Activated CD4-positive, alpha-beta memory T cell treated with anti-CD3 and anti-CD28 coated beads for 36 hours (primary cell): ENCODE results near the gene MRPS23. TPM values are rescaled to one million over a fixed set of nuclear protein-coding genes. Genes with fewer than 3 reads are reported as not detected.

ENCODE experiments used
- CTCF ChIA-PET: fragments of 350-600 bp; sonication (Branson Sonifier 250); formaldehyde crosslinking; loops from one replicate; lab custom pipeline; 2021; ENCODE audit warnings: antibody characterized with exemption, inconsistent platforms; lab: Charles Lee
- POLR2A ChIA-PET: fragments of 350-600 bp; sonication (Branson Sonifier 250); formaldehyde crosslinking; loops from one replicate; lab custom pipeline; 2021; ENCODE audit warnings: antibody characterized with exemption; lab: Charles Lee
- DNase-seq: peaks from one replicate; pipeline ENCODE4 v3.0.0-alpha.2; 2020
- H3K27ac Mint-ChIP-seq: one replicate; pipeline ENCODE4 v1.8.0; 2021; ENCODE audit warnings: mixed read lengths
- H3K27me3 Mint-ChIP-seq: one replicate; pipeline ENCODE4 v1.8.0; 2021; ENCODE audit warnings: mixed read lengths
- H3K36me3 Mint-ChIP-seq: one replicate; pipeline ENCODE4 v1.8.0; 2021; ENCODE audit warnings: mixed read lengths
- H3K4me1 Mint-ChIP-seq: one replicate; pipeline ENCODE4 v1.8.0; 2021; ENCODE audit warnings: low read depth, mixed read lengths
- H3K4me3 Mint-ChIP-seq: one replicate; pipeline ENCODE4 v1.8.0; 2021; ENCODE audit warnings: mild to moderate bottlenecking, mixed read lengths
- H3K9me3 Mint-ChIP-seq: one replicate; pipeline ENCODE4 v1.8.0; 2021; ENCODE audit warnings: mixed read lengths
- intact Hi-C: fragments of 100-400 bp; cut with micrococcal nuclease; formaldehyde crosslinking; loops from one replicate; pipeline ENCODE4 v1.15.1; 2023
- total RNA-seq, 2 experiments: library from RNA; stranded (reverse); gene quantifications; one replicate each; pipeline ENCODE4 v1.2.3, GENCODE V29; 2021

The MRPS23 gene
- total RNA-seq, 2 experiments from 2014 or later, result 58.2 to 64.1 TPM

DNA sequence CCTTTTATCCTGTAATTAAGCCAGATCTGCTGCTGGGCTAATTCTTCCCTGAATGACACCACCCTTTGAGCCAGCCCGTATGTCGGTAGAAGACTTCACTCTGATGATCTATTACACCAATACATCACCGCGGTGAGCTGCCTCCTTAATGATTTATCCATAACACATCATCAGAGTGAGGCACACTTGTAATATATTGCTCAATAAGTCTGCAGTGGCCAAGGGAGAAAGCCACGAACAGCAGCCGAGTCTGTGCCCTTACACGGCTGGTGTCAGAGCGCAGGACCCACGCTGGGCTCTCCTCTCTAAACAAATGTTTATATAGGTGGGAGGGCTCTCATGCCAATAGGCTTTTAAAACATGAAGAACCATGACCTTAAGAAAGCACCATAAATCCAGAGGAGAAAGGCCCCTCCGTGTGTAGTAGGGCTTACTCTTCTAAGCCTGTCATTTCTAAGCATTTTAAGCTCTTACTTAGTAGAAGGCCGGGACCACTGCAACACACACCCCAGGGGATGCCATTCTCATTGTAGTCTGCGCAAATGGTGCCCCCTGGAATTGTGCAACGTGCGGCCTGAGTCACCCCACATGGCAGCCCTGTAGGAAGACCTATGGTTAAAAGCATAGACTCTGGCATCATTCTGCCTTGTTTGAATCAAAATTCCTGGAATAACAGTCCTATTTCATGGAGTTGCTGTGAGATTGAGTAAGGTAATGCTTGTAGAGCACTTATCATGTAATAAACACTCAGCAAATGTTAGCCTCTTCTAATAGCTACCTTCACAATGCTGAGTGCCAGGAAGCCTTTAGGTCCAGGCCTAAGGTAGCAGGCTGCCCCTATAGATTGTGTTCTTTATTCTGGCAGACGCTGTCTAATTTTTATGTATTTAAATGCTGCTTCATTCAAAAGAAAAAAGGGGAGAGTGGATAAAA is 26.1 kb downstream of the MRPS23 start:
- DNase-seq, result no peak
- Mint-ChIP-seq H3K9me3 (no peaks in the 10 kb centered on the region), H3K27ac (no peak overlapping the region), H3K36me3 (no peaks in the 10 kb centered on the region), H3K27me3 (no peaks in the 10 kb centered on the region), H3K4me3 (no peak overlapping the region), H3K4me1 (no peaks in the 10 kb centered on the region)
- intact Hi-C loops, result no loop called here
- POLR2A ChIA-PET, result no interaction called here
- CTCF ChIA-PET, result no interaction called here

DNA sequence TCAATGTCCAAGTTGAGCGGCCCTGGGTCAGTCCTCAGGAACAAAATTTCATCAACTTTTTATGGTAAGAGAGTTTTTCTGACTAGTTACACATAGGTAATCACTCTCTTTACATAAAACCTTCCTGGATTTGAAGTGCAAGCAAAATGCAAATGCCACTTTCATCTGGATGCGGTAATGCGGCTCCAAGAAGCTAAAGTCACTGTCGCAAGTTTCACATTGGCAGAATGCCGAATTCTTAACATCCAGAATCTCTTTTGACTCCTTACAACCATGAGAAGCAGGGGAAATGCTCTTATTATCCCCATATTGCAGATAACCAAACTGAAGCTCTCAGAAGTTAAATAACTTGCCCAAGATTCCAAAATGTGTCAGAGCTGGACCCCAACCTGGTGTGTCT is 30.0 kb downstream of the MRPS23 start:
- no peaks in the 10 kb centered on the region for H3K36me3 Mint-ChIP-seq
- ChIA-PET POLR2A (no interaction called here), CTCF (interaction anchor here (1.1 kb wide), 1 partner anchor 13 kb away, joined by 3 read pairs; no protein-coding TSS in a partner anchor)
- intact Hi-C loops, result no loop called here
- no peaks in the 10 kb centered on the region for H3K4me1 Mint-ChIP-seq
- H3K27ac Mint-ChIP-seq, result no peak overlapping the region
- peaks cover 13% of the 10 kb centered on the region for H3K27me3 Mint-ChIP-seq
- H3K9me3 Mint-ChIP-seq, result no peaks in the 10 kb centered on the region
- no peak overlapping the region for H3K4me3 Mint-ChIP-seq
- no peak for DNase-seq

DNA sequence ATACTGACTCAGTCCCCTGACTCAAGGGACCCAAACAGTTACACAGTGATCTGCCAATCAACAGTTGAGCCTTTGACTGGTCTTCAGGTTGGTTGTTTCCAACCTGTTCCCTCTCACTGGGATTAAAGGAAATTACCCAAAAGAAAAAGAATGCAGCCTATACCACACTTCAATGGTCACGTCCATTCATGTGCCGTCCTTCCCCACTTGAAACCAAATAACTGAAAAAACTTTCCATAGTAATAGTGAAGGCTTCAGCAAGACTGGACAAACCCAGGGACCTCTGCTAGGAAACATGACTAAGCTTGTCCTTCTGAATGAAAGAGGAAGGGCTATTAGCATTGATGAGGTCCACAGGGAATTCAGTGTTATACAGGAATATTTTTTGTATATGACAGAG is 30.6 kb downstream of the MRPS23 start:
- Mint-ChIP-seq H3K27me3 (peaks cover 14% of the 10 kb centered on the region), H3K4me1 (no peaks in the 10 kb centered on the region), H3K9me3 (no peaks in the 10 kb centered on the region), H3K36me3 (no peaks in the 10 kb centered on the region), H3K4me3 (no peak overlapping the region), H3K27ac (no peak overlapping the region)
- ChIA-PET POLR2A (no interaction called here), CTCF (no interaction called here)
- no peak for DNase-seq
- intact Hi-C loops, result no loop called here

DNA sequence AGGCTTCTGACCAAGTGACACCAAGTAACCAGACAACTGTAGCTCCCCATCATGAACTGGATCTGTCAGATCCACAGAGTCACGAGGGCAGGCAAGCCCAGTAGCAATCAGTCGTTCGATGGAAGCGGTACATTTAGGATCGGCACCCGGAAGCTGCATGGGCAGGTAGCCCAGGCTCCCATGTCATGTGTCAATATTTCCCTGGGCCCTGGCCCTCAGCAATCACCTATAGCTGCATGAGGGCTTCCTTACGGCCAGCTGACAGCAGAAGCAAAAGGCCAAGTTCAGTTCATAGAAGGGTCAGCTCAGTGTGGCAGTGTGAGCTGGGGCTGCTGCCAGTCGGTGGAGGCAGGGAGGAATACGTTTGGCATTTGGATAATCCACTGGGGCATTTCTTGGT is 31.8 kb downstream of the MRPS23 start:
- intact Hi-C loops, result no loop called here
- ChIA-PET CTCF (interaction anchor here (0.9 kb wide), 1 partner anchor 17 kb away, joined by 3 read pairs; no protein-coding TSS in a partner anchor), POLR2A (no interaction called here)
- no peak for DNase-seq
- H3K4me1 Mint-ChIP-seq, result no peaks in the 10 kb centered on the region
- no peaks in the 10 kb centered on the region for H3K9me3 Mint-ChIP-seq
- H3K36me3 Mint-ChIP-seq, result no peaks in the 10 kb centered on the region
- peaks cover 15% of the 10 kb centered on the region for H3K27me3 Mint-ChIP-seq
- H3K27ac Mint-ChIP-seq, result no peak overlapping the region
- no peak overlapping the region for H3K4me3 Mint-ChIP-seq

DNA sequence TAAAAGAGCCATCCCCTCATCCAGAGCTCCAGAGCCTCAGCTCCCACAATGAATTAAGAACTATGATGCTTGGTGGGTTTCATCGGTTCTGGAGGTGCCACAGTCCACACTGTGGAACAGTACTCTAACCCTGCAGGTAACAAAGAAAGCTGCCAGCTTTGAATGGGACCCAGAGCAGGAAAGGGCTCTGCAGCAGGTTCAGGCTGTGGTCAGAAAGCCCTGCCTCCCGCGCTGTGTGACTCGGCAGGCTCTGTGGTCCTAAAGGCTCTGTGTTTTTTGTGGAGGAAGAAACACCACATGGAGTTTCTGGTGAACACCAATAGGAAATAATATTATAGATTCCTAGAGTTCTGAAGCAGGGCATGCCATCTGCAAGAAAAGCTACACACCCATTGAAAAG is 32.5 kb downstream of the MRPS23 start:
- H3K27ac Mint-ChIP-seq, result no peak overlapping the region

DNA sequence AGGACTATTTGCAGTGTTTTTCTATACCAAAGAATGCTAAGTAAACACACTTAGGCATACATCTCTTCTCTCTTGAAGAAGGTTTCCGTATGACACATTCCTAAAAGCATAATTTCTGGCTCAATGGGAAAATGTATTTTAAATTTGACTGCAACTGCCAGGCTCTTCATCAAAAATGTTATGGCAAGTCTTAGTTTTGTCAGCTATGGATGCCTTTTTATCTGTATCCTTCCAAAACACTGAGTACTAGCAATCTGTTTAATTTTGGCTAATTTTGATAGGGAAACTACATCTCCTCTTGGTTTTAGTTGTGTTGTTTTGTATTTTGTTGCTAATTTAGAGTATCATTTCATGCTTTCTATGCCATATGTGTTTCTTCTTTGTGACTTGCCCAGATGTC is 35.4 kb downstream of the MRPS23 start:
- H3K4me1 Mint-ChIP-seq, result no peaks in the 10 kb centered on the region
- peaks cover 34% of the 10 kb centered on the region for H3K27me3 Mint-ChIP-seq
- no peak for DNase-seq
- CTCF ChIA-PET, result no interaction called here
- intact Hi-C loops, result no loop called here
- H3K4me3 Mint-ChIP-seq, result no peak overlapping the region
- no peaks in the 10 kb centered on the region for H3K36me3 Mint-ChIP-seq
- H3K27ac Mint-ChIP-seq, result no peak overlapping the region
- POLR2A ChIA-PET, result no interaction called here
- H3K9me3 Mint-ChIP-seq, result no peaks in the 10 kb centered on the region

More for the DNA sequence above, 32.5 kb downstream of the MRPS23 start:
- H3K9me3 Mint-ChIP-seq, result no peaks in the 10 kb centered on the region
- ChIA-PET CTCF (interaction anchor here (0.9 kb wide), 1 partner anchor 18 kb away, joined by 3 read pairs; no protein-coding TSS in a partner anchor), POLR2A (no interaction called here)
- H3K4me3 Mint-ChIP-seq, result no peak overlapping the region
- H3K36me3 Mint-ChIP-seq, result no peaks in the 10 kb centered on the region
- no peak for DNase-seq
- intact Hi-C loops, result no loop called here
- no peaks in the 10 kb centered on the region for H3K4me1 Mint-ChIP-seq
- H3K27me3 Mint-ChIP-seq, result peaks cover 15% of the 10 kb centered on the region

DNA sequence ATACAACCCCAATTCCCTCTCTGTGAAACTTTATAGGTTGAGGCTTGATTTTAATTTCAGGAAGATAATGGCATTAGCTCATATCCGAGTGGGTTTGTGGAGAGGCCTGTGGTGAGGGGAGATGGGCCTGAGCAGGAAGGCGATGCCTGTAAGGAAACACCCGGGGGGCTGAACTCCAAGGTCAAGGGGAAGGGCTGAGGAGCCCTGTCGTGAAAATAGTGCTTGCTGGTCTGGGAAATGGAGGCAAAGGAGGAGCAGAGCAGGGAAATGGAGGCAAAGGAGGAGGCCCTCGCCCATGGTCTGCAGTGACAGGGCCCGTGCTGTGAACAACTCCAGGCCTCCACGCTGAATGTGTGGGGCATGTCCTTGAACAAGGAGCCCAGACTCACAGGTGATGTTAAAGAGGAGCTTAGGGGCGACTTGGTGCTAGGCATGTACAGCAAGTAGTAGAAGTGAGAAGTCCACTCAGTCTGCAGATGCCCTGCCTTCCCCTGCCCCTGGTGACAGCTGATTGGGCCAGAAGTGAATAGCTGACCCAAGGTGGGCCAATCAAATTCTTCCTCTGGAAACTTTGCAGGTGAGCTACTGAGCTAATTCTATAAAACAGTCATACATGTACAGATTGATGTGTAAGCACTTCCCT is 38.1 kb downstream of the MRPS23 start:
- POLR2A ChIA-PET, result no interaction called here
- H3K27ac Mint-ChIP-seq, result no peak overlapping the region
- intact Hi-C loops, result no loop called here

DNA sequence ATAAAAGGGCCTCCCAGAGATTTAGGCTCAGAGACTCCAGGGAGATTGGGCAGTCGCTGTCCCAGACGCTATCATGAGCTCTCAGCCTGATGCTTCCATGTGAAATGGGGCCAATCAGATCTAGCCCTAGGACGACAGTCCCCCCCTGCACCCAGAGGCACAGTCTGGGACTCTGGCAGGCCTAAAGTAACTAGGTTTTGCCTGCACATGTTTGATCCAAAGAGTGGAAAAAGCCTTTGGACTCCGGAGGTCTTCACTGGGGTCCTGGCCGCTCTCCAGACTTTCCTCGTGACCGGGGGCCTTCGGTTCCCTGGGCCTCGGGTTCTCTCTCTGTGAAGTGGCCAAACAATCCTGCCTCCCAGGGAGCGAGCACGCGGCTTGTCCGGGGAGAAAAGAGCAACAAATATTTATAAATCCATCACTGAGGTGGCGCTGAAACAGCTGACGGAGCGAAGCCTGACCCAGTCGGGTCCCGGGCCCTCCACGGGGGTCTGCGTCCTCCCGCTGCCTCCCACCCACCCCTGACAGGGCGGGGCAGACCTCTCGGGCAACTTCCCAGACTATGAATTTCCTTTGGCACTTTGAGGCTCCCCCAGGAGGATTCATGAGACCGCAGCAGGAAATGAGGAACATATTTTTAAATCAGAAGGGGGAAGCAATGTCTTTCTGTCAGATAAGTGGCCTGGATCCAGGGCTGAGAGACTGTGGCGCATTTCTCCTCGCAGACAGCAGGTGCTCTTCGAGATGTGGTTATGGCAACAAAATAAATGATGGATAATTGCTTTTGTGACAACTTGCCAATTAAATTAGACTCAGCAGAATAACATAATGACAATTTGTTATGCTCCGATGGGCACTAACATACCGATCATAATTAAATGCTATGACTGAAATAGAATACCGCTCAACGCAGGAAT is 38.9 kb downstream of the MRPS23 start:
- CTCF ChIA-PET, result interaction anchor here (0.6 to 1.3 kb wide), 2 partner anchors 23 to 28 kb away, joined by 3 to 4 read pairs; no protein-coding TSS in a partner anchor
- no peak overlapping the region for H3K4me3 Mint-ChIP-seq
- H3K27ac Mint-ChIP-seq, result no peak overlapping the region
- H3K4me1 Mint-ChIP-seq, result no peaks in the 10 kb centered on the region
- H3K9me3 Mint-ChIP-seq, result no peaks in the 10 kb centered on the region
- intact Hi-C loops, result no loop called here
- peaks cover 42% of the 10 kb centered on the region for H3K27me3 Mint-ChIP-seq
- POLR2A ChIA-PET, result no interaction called here
- DNase-seq, result no peak
- H3K36me3 Mint-ChIP-seq, result no peaks in the 10 kb centered on the region

More for the DNA sequence above, 38.1 kb downstream of the MRPS23 start:
- no peak overlapping the region for H3K4me3 Mint-ChIP-seq
- no peaks in the 10 kb centered on the region for H3K36me3 Mint-ChIP-seq
- CTCF ChIA-PET, result interaction anchor here (0.6 to 1.3 kb wide), 3 partner anchors 22 to 569 kb away, joined by 3 to 4 read pairs (median 3); no protein-coding TSS in a partner anchor
- no peaks in the 10 kb centered on the region for H3K9me3 Mint-ChIP-seq
- H3K4me1 Mint-ChIP-seq, result no peaks in the 10 kb centered on the region
- H3K27me3 Mint-ChIP-seq, result peaks cover 41% of the 10 kb centered on the region
- DNase-seq, result no peak

DNA sequence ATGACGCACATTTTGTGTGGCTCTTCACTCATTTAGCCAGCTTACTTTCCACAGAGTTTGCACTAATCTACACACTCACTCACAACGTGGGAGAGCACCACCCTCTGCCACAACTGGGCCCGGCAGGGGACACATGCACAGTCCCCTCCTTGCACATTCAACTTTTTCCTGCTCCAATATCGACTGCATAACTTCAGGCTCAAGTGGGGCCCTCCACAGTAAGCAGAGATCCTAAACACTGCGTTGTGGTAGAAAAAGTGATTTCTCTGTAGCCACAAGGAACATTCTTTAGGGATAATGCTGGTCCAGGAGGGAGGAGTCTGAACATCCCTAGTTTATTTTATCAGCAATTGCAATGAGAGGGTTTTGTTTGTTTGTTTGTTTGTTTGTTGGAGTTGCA is 40.0 kb downstream of the MRPS23 start:
- POLR2A ChIA-PET, result no interaction called here
- CTCF ChIA-PET, result no interaction called here
- H3K27ac Mint-ChIP-seq, result no peak overlapping the region
- H3K27me3 Mint-ChIP-seq, result peaks cover 42% of the 10 kb centered on the region
- H3K36me3 Mint-ChIP-seq, result no peaks in the 10 kb centered on the region
- no peaks in the 10 kb centered on the region for H3K4me1 Mint-ChIP-seq
- intact Hi-C loops, result no loop called here
- no peak overlapping the region for H3K4me3 Mint-ChIP-seq
- H3K9me3 Mint-ChIP-seq, result no peaks in the 10 kb centered on the region
- no peak for DNase-seq

DNA sequence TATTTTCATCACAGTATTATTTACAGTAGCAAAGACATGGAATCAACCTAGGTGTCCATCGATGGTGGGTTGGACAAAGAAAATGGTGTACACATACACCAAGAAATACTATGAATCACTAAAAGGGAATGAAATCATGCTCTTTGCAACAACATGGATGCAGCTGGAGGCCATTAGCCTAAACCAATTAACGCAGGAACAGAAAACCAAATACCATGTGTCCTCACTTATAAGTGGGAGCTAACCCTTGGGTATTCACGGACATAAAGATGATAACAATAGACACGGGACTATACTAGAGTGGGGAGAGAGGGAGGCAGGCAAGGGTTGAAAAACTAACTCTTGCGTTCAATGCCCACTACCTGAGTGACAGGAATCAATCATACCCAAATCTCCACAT is 41.0 kb downstream of the MRPS23 start:
- no peak overlapping the region for H3K27ac Mint-ChIP-seq
- no peak for DNase-seq
- intact Hi-C loops, result no loop called here
- H3K9me3 Mint-ChIP-seq, result no peaks in the 10 kb centered on the region
- POLR2A ChIA-PET, result no interaction called here
- peaks cover 40% of the 10 kb centered on the region for H3K27me3 Mint-ChIP-seq
- H3K4me1 Mint-ChIP-seq, result no peaks in the 10 kb centered on the region
- no peak overlapping the region for H3K4me3 Mint-ChIP-seq
- CTCF ChIA-PET, result no interaction called here
- H3K36me3 Mint-ChIP-seq, result no peaks in the 10 kb centered on the region

DNA sequence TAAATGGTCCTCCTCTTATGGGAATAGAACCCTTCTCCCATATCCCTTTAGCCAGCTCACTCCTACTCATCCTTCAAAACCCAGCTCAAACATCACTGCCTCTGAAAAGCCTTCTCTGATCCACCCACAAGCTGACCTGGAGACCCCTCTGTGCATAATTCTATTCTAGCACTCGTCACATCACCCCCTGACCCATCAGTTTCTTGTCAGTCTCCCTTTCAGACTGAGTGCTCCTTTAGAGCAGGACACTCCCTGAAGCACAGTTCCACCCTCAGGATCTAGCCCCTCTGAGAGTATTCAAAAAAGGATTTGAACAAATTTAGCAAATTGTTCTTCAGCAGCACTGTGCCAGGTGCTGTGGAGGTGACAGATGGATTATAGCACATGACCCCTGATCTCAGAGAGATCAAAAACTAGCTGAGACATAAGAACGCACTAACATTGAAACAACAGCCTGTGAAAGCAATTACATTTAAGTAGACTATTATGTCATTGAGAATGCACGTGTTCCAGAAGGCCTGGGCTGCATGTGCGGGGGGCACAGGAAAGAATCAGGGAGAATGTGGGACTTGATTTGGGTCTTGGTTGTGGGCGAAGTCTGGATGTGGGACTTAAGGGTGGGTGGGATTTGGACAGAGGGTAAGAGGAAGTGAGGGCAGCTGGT is 43.5 kb downstream of the MRPS23 start:
- Mint-ChIP-seq H3K27me3 (peaks cover 33% of the 10 kb centered on the region), H3K4me1 (no peaks in the 10 kb centered on the region), H3K9me3 (peaks cover 2% of the 10 kb centered on the region), H3K36me3 (no peaks in the 10 kb centered on the region), H3K4me3 (no peak overlapping the region), H3K27ac (no peak overlapping the region)
- DNase-seq, result no peak
- CTCF ChIA-PET, result interaction anchor here (1.1 to 2.8 kb wide), 4 partner anchors 23 to 27 kb away, joined by 3 to 9 read pairs (median 7); no protein-coding TSS in a partner anchor
- intact Hi-C loops, result no loop called here
- POLR2A ChIA-PET, result no interaction called here
